AG09319 (cell line): ENCODE results near the gene SCG3.

Experiments used
- DNase-seq: peaks from one replicate; pipeline ENCODE4 v3.0.0-alpha.2; 2010; ENCODE audit warnings: low read depth; ENCODE audit errors: extremely low read depth
- CTCF ChIP-seq: IDR thresholded peaks from 2 replicates; pipeline ENCODE4 v1.5.1; 2011; ENCODE audit warnings: low read depth, mild to moderate bottlenecking, inconsistent platforms, low read length, moderate library complexity

Gene SCG3

GRCh38 chr15:51672155-51672687 is 9.1 kb upstream of the SCG3 start:
- TF ChIP-seq CTCF = no peak
- DNase-seq = no peak

- DNase-seq = no peak
- no peak for TF ChIP-seq CTCF
Measured at GRCh38 chr15:51672913-51673857, 8.1 kb upstream of the SCG3 start.

GRCh38 chr15:51675234-51675633 is 6.1 kb upstream of the SCG3 start:
- DNase-seq = no peak
- TF ChIP-seq CTCF = no peak

GRCh38 chr15:51677021-51677420 is 4.3 kb upstream of the SCG3 start:
- no peak for TF ChIP-seq CTCF
- no peak for DNase-seq

GRCh38 chr15:51677452-51677851 is 3.9 kb upstream of the SCG3 start:
- no peak for DNase-seq
- TF ChIP-seq CTCF = no peak

- no peak for DNase-seq
- no peak for TF ChIP-seq CTCF
Measured at GRCh38 chr15:51678096-51678495, 3.2 kb upstream of the SCG3 start.

- TF ChIP-seq CTCF = no peak
- no peak for DNase-seq
Measured at GRCh38 chr15:51680321-51680720, 982 bp upstream of the SCG3 start.
